HG03039 (cell line): ENCODE results near the gene SH3GLB2.

Source experiments
- ATAC-seq: cut with Tn5 transposase; IDR thresholded peaks from one replicate; pipeline ENCODE4 v1.9.1; 2021; ENCODE audit warnings: mild to moderate bottlenecking, moderate library complexity; ENCODE audit not compliant: unreplicated experiment

The SH3GLB2 gene

DNA sequence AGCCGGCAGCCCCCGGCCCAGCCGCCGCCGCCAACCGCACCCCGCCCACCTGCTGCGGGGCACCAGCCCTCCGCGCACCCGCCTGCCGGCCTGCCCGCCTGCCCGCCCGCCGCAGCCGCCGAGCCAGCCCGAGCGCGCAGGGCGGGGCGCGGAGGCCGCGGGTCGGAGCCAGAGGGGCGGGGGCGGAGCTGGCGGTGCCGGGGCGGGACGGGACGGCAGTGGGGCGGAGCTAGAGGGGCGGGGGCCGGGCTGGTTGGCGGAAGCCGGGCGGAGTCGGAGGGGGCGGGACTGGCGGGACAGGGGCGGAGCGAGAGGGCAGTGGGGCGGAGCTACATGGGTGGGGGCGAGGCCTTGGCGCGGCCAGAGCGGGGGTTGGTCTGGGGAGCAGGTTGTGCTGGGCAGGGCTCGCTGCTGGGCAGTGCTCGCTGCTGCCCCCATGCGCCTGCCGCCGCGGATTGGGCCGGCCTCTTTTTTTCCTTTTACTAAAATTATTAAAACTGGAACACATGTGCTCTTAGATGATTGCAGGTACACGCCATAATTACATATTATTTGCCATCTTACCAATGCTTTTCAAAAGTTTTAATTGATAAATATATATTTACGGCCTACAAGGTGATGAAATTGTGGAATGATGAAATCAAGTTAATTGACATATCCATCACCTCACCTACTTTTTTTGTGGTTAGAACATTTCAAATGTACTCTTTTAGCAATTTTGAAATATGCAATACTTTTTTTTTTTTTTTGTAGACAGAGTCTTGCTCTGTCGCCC, at the start of gene SH3GLB2:
Gene SH3GLB2 (minus strand): TSS at position 140 of the 775 bp plus-strand sequence. CDS start 177 bp downstream, outside the sequence.
- peak; percentile 67 for ATAC-seq

DNA sequence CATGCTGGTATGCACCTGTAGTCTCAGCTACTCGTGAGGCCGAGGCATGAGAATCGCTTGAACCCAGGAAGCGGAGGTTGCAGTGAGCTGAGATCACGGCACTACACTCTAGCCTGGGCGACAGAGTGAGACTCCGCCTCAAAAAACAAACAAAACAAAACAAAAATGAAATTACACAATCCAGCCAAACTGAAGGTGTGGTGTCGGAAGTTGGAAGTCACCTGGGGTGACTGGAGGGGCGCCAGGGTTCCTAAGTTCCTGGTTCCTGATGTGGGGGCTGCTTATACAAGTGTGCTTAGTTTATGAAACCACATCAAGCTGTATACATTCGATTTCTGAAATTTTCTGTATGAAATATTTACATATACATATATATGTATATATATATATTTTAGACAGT, 49.1 kb upstream of the SH3GLB2 start:
- no peak for ATAC-seq

- ATAC-seq = no peak
Observed at GRCh38 chr9:129076640-129077037, 48.5 kb upstream of the SH3GLB2 start.

GRCh38 chr9:129075996-129076639, 48.0 kb upstream of the SH3GLB2 start:
- no peak for ATAC-seq

DNA sequence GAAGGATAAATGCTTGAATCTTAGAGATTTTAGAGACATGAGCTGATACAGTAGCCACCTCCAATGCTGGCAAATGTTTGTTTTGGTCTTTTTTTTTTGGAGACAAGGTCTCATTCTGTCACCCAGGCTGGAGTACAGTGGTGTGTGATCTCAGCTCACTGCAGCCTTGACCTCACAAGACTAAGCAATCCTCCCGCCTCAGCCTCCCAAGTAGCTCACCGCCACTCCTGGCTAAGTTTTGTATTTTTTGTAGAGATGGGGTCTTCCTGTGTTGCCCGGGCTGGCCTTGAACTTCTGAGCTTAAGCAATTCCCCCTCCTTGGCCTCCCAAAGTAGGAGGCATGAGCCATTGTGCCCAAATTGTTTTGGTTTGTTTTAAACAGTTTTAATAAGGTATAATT, 46.0 kb upstream of the SH3GLB2 start:
- ATAC-seq = no peak

- ATAC-seq = no peak
Observed at GRCh38 chr9:129073404-129073803, 45.3 kb upstream of the SH3GLB2 start.

GRCh38 chr9:129072171-129072570, 44.0 kb upstream of the SH3GLB2 start:
- no peak for ATAC-seq

DNA sequence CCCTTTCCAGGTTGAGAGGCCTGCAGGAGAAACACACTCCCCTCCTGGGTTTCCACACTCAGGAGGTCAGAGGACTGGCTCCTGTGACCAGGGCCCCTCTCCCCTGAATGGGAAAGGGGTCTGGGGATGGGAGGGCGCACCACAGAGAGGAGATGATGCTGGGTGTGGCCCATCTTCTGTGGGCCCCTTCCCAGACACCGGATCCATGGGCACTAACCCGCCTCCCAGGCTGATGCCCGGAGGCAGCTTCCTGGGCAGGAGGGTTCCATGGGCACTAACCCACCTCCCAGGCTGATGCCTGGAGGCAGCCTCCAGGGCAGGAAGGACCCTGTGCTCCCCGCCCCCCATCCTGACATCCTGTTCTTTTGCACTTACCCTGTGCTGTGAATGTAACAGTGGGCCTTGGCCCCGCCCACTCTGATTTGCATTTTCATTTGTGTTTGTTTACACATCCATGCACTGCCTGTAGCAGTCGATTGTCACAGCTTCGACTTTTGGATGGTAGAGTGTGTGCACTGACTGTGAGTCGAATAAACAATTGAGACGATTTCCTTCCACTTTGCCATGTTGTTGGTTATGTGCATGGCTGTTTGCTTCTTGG, 43.5 kb upstream of the SH3GLB2 start:
- ATAC-seq = no peak

GRCh38 chr9:129070696-129071525, 42.8 kb upstream of the SH3GLB2 start:
- no peak for ATAC-seq

DNA sequence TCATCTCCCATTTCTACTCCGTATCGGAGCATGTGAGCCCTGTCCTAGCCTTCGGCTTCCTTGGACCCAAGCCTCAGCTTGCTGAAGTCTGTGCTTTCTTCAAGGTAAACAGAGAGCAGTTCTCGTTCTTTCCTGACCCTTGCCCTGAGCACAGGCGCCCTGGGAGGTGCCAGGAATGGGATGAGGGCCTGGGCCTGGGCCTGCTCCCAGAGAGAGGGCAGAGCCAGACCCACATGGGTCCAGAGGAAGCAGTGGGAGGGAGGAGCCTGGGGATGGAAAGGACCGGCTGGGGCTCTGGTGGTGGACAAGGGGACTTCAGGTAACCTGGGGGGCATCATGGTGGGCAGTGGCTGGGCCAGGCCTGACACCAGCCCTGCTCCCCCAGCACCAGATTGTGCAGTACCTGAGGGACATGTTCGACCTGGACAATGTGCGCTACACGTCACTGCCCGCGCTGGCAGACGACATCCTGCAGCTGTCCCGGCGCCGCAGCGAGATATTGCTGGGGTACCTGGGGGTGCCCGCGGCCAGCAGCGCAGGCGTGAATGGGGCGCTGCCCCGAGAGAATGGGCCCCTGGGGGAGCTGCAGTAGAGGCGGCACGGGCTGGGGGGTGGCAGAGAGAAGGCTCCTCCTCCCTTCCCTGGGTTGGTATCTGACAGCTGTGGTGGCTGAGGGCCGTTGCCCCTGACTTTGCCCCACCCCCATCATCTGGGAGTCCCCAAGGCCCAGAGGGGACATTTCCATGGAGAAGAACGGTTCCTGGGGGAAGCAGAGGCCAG, 41.9 kb upstream of the SH3GLB2 start:
- ATAC-seq = no peak

DNA sequence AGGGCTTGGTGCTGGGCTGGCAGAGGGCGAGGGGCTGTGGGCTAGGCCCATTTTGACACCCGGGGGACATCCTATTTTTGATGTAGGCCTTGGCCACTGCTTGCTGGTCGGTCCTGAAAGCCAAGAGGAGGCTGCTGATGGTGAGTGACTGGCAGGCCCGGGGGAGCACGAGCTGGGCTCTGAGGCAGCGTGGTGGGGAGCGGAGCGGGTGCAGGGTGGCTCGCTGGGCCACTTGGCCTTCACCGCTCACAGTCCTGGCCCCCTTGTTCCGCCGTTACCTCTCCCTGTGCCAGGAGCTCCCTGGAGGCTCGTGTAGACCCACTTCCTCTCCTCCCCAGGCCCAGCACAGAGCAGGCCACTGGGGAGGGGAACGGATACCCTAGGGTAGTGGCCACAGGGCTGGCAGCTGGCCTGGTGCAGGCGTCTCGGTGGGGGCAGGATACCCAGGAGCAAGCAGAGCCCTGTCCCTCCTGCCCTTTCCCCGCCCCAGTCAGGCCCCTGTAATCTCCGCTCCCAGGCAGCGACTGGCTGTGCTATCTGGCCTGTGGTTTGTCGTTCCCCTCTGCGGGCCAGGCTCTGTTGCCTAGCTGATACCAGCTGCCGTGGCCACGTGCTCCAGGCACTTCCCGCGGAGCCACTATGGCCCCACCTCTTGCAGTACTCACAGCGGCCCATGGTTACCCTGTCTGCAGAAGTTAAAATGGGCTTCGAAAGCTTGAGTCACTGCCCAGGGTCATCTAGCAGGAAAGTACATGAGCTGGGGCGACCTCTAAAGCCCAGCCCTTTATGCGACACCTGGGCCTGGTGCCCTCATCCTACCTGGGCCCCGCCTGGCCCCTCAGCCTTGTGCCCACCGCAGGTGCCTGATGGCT, 41.1 kb upstream of the SH3GLB2 start:
- ATAC-seq = no peak

- ATAC-seq = no peak
Observed at GRCh38 chr9:129068110-129068509, 40.0 kb upstream of the SH3GLB2 start.

- ATAC-seq = no peak
Observed at GRCh38 chr9:129064499-129064908, 36.4 kb upstream of the SH3GLB2 start.

- ATAC-seq = no peak
Observed at GRCh38 chr9:129063061-129063460, 34.9 kb upstream of the SH3GLB2 start.

GRCh38 chr9:129060991-129061390, 32.9 kb upstream of the SH3GLB2 start:
- no peak for ATAC-seq

DNA sequence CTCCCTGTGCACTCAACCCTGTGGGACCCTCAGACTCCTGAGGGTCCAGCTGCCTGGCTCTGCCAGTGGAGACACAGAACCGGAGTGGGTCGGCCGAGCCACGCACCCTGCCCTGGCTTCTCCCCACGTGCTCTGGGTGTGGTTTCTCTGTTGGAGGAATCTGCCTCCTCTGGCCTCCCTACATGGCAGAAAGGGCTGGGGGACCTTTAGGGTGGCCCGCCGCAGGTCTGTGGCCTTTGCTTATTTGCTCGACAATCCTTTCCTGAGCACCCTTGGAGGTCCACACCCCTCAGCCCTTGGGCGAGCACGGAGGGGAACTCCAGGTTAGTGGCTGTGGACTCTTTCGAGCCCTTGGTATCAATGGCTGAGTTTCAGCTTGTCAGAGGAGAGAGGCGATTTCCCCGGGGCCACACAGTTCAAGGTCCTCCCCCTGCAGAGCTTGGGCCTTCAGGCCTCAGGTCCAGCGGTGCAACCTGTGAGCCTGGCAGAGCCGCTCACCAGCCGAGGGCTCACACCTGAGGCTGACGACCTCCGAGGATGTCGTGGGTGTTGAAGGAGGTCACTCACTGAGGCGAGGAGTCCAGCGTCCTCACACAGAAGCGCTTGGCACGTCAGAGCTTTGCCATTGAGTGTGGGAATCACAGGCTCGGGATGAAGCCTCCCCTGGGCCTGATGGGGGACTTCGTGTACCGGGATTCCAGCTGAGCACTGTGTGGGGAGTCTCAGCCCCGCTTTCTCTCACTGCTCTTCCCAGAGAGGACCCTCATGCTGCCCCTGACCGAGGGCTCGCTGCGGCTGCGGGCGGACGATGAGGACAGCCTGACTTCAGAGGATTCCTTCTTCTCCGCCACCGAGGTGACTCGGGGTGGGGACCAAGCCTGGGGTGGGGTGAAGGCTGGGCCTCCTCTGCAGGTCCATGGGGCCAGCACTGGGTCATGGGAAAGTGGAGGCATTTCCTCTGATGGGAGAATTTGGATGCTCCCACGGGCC, 32.0 kb upstream of the SH3GLB2 start:
- ATAC-seq = no peak

DNA sequence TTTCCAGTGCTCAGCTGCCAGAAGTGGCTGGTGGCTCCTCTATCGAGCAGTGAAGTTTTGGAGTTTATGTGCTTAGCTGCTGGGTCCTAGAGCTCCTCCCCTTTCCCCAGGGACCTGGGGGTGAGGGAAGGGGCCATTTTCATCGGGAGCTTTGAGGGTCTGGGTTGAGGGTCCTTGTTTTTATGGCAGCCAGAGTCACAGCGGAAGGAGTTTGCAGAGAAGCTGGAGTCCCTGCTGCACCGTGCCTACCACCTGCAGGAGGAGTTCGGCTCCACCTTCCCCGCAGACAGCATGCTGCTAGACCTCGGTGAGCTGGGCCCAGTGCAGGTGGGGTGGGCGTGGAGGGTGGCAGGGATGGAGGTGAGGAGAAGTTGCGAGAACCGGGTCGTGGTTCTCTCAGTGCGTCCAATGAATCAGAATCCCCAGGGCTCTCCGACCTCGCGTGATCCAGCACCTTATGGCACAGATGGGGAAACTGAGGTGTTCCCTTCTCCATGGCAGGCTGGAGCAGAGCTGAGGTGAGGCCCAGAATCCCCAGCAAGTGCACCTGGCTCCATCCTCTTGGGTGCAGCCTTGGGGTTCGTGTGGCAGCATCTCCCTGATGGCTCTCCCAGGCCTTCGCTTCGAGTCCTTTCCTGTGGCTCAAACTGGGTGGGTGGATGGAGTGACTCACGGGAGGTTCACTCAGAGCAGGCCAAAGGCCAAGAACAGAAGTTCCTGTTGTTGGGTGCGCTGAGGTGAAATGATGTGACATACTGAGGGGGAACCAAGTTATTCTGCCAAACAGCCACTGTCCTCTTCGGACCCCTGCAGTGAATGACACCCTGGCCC, 31.0 kb upstream of the SH3GLB2 start:
- no peak for ATAC-seq
